ENCODE results near the gene ADGRG3. TPM values are rescaled to one million over a fixed set of nuclear protein-coding genes. Genes with fewer than 3 reads are reported as not detected.

The ADGRG3 gene
- total RNA-seq (2022; extraction: Qiagen RNA extraction) = 0.34 to 0.73 TPM (median 0.52 TPM) in 5 replicates

DNA sequence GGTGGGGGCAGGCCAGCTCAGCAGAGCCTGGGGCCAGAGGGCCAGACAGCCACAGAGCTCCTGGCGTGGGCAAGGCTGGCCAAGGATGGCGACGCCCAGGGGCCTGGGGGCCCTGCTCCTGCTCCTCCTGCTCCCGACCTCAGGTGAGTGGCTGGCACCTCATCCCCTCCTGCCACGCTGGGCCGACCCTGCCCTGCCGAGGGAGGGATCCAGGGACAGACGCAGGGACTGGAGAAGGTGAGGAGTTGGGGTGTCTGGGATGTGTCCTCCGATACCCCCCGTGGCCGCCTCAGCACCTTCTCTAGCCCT is at the start of gene ADGRG3:
Gene ADGRG3 (plus strand): TSS at position 44 of the 309 bp plus-strand sequence. CDS start 42 bp downstream, at position 86.

DNA sequence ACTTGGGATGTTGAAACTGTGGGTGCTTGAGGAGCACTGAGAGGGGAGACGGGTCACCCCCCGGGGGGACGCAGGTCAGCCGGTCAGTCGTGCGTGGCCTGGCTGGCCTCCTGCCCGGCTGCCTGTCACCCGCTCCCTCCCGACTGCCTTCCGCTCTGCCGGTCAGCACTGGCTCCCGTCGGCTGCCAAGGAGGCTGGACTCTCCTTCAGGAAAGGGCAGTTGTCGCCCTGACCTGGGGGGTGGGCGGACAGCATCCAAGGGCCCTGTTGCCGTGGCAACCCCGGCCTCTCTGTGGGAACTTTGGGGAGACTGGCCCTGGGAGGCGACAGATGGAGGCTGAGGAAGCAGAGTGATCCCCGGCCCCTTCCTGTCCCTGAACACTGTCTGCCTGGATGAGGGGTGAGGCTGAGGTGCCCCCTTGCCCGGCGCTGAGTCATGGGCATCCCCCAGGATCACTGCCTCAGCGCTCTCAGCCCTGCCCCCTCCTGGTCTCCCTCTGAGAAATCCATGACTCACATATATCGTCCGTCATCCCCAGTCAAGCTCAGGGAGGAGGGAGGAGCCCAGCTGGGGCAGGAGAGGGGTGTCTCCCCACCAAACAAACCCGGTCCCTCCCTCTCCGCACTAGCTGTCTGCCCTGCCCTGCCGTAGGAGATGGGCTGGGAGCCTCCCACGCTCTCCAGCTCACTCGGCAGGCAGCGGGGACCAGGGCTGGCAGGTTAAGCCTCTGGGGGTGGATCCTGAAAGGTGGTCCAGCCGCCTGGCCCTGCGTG is 39.9 kb upstream of the ADGRG3 start, which contains the start of gene ADGRG1:
Gene ADGRG1 (plus strand): TSS at position 623 of the 774 bp plus-strand sequence. CDS start 21,658 bp downstream, outside the sequence.

GRCh38 chr16:57694725-57695679 is 26.9 kb downstream of the ADGRG3 start, which contains the start of gene DRC7:
Gene DRC7, plus strand, starts transcription at chr16:57694806. Its CDS starts 3,144 bp downstream, at chr16:57697950.

GRCh38 chr16:57735755-57736418 is 67.8 kb downstream of the ADGRG3 start, which contains the start of gene KATNB1:
Gene KATNB1, plus strand, starts transcription at chr16:57735770. Its CDS starts 1,474 bp downstream, at chr16:57737244.

Other genes starting within 250 kb of the ADGRG3 start
- gene CIAPIN1, start 220.9 kb upstream of the ADGRG3 start, total RNA-seq (2022; extraction: Qiagen RNA extraction) = 69.9 to 90.8 TPM (median 74.6 TPM) in 5 replicates
- gene COQ9, start 220.8 kb upstream of the ADGRG3 start, total RNA-seq (2022; extraction: Qiagen RNA extraction) = 39.1 to 53.2 TPM (median 50.2 TPM) in 5 replicates
- 102 to 167 TPM (median 109 TPM) in 5 replicates for gene POLR2C, start 205.6 kb upstream of the ADGRG3 start, total RNA-seq (2022; extraction: Qiagen RNA extraction)
- gene DOK4, start 181.8 kb upstream of the ADGRG3 start, total RNA-seq (2022; extraction: Qiagen RNA extraction) = 31.7 to 45.5 TPM (median 40.7 TPM) in 5 replicates
- gene CCDC102A, start 131.7 kb upstream of the ADGRG3 start, total RNA-seq (2022; extraction: Qiagen RNA extraction) = 6.4 to 10.1 TPM (median 7.8 TPM) in 5 replicates
- 0.04 to 0.10 TPM (median 0.09 TPM) in 5 replicates for gene ADGRG5, start 125.7 kb upstream of the ADGRG3 start, total RNA-seq (2022; extraction: Qiagen RNA extraction)
- gene ADGRG1, start 39.7 kb upstream of the ADGRG3 start, total RNA-seq (2022; extraction: Qiagen RNA extraction) = 141 to 205 TPM (median 184 TPM) in 5 replicates
- gene DRC7, start 26.5 kb downstream of the ADGRG3 start, total RNA-seq (2022; extraction: Qiagen RNA extraction) = 0.27 TPM in 1 of 5 replicates, not detected in the others
- 14.7 to 19.7 TPM (median 19.5 TPM) in 5 replicates for gene KATNB1, start 67.5 kb downstream of the ADGRG3 start, total RNA-seq (2022; extraction: Qiagen RNA extraction)
- gene KIFC3, start 134.2 kb downstream of the ADGRG3 start, total RNA-seq (2022; extraction: Qiagen RNA extraction) = 105 to 161 TPM (median 149 TPM) in 5 replicates